Neural cell (in vitro differentiated cells): ENCODE measurements around the gene CENPX.

Source experiments
- EP300 ChIP-seq: fragments of 450-650 bp; conservative IDR thresholded peaks from 2 replicates; pipeline ENCODE4 v1.6.1; 2014; ENCODE audit warnings: antibody characterized with exemption, mild to moderate bottlenecking, moderate library complexity; ENCODE audit not compliant: poor library complexity, severe bottlenecking
- EZH2 ChIP-seq: fragments of 200-600, 300-800 bp; shearing (Covaris generic), sonication (generic); IDR thresholded peaks from 2 replicates; pipeline ENCODE4 v1.6.1; 2014; ENCODE audit warnings: antibody characterized with exemption, low read length, borderline replicate concordance, mild to moderate bottlenecking; ENCODE audit not compliant: insufficient read depth, poor library complexity, severe bottlenecking
- MXI1 ChIP-seq: fragments of 450-650 bp; conservative IDR thresholded peaks from 2 replicates; pipeline ENCODE4 v1.6.1; 2014; ENCODE audit warnings: antibody characterized with exemption, mild to moderate bottlenecking; ENCODE audit not compliant: poor library complexity, severe bottlenecking
- POLR2AphosphoS5 ChIP-seq: IDR thresholded peaks from 2 replicates; pipeline ENCODE4 v1.6.1; 2012
- RAD21 ChIP-seq: fragments of 450-650 bp; conservative IDR thresholded peaks from 2 replicates; pipeline ENCODE4 v1.6.1; 2014; ENCODE audit warnings: antibody characterized with exemption, mild to moderate bottlenecking, moderate library complexity
- SMC3 ChIP-seq: fragments of 450-650 bp; conservative IDR thresholded peaks from 2 replicates; pipeline ENCODE4 v1.6.1; 2014; ENCODE audit warnings: antibody characterized with exemption, mild to moderate bottlenecking, moderate library complexity; ENCODE audit not compliant: poor library complexity
- TAF1 ChIP-seq: IDR thresholded peaks from 2 replicates; pipeline ENCODE4 v1.6.1; 2012; ENCODE audit warnings: low read depth
- TF ChIP-seq, protein P1 (sequence below): fragments of 450-650 bp; IDR thresholded peaks from 2 replicates; pipeline ENCODE4 v1.5.1; 2014; ENCODE audit warnings: antibody characterized with exemption, mild to moderate bottlenecking, moderate library complexity; ENCODE audit not compliant: poor library complexity, severe bottlenecking
- TF ChIP-seq, protein P2 (sequence below): IDR thresholded peaks from 2 replicates; pipeline ENCODE4 v1.6.1; 2012; ENCODE audit warnings: borderline replicate concordance

DNA sequence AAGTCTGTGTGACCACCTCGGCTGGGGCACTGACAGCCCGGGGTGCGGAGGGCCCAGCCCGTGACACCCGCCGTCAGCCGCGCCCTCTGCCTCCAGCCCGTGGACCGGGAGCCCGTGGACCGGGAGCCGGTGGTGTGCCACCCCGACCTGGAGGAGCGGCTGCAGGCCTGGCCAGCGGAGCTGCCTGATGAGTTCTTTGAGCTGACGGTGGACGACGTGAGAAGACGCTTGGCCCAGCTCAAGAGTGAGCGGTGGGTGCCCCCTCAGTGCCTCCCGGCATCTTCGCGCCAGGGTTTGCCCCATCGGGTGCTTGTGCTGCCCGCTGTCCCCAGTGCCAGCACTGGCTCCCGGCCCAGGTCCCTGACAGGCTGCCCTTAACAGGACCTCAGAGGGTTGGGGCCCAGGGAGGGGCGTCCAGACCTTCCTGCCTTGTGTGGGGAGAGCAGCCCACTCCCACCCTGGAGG lies 13.7 kb downstream of the CENPX start:
- TF ChIP-seq EP300 (no peak), RAD21 (no peak), EZH2 (no peak), TAF1 (no peak), POLR2AphosphoS5 (no peak), SMC3 (no peak), MXI1 (no peak)
- TF ChIP-seq, protein P1, sequence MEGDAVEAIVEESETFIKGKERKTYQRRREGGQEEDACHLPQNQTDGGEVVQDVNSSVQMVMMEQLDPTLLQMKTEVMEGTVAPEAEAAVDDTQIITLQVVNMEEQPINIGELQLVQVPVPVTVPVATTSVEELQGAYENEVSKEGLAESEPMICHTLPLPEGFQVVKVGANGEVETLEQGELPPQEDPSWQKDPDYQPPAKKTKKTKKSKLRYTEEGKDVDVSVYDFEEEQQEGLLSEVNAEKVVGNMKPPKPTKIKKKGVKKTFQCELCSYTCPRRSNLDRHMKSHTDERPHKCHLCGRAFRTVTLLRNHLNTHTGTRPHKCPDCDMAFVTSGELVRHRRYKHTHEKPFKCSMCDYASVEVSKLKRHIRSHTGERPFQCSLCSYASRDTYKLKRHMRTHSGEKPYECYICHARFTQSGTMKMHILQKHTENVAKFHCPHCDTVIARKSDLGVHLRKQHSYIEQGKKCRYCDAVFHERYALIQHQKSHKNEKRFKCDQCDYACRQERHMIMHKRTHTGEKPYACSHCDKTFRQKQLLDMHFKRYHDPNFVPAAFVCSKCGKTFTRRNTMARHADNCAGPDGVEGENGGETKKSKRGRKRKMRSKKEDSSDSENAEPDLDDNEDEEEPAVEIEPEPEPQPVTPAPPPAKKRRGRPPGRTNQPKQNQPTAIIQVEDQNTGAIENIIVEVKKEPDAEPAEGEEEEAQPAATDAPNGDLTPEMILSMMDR = no peak
- TF ChIP-seq, protein P2, sequence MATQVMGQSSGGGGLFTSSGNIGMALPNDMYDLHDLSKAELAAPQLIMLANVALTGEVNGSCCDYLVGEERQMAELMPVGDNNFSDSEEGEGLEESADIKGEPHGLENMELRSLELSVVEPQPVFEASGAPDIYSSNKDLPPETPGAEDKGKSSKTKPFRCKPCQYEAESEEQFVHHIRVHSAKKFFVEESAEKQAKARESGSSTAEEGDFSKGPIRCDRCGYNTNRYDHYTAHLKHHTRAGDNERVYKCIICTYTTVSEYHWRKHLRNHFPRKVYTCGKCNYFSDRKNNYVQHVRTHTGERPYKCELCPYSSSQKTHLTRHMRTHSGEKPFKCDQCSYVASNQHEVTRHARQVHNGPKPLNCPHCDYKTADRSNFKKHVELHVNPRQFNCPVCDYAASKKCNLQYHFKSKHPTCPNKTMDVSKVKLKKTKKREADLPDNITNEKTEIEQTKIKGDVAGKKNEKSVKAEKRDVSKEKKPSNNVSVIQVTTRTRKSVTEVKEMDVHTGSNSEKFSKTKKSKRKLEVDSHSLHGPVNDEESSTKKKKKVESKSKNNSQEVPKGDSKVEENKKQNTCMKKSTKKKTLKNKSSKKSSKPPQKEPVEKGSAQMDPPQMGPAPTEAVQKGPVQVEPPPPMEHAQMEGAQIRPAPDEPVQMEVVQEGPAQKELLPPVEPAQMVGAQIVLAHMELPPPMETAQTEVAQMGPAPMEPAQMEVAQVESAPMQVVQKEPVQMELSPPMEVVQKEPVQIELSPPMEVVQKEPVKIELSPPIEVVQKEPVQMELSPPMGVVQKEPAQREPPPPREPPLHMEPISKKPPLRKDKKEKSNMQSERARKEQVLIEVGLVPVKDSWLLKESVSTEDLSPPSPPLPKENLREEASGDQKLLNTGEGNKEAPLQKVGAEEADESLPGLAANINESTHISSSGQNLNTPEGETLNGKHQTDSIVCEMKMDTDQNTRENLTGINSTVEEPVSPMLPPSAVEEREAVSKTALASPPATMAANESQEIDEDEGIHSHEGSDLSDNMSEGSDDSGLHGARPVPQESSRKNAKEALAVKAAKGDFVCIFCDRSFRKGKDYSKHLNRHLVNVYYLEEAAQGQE = no peak
